GM12878 (cell line): ENCODE data around the gene MSGN1. TPM values are rescaled to one million over a fixed set of nuclear protein-coding genes. Genes with fewer than 3 reads are reported as not detected.

Source experiments
- ATAC-seq: fragments of 200-7000 bp; cut with Tn5 transposase; 3 replicates; pipeline ENCODE4 v1.9.1; 2020; ENCODE audit warnings: mild to moderate bottlenecking, moderate library complexity
- BruUV-seq: library from RNA; stranded (reverse); fragments of 400-500 nt; replicated peaks from 2 replicates; lab custom pipeline; 2021; lab: Mats Ljungman, UMichigan
- CTCF ChIA-PET: fragments of 300-600 bp; sonication (Branson Sonifier 250); formaldehyde crosslinking; extraction: SDS; loops from one replicate; lab custom pipeline; 2021; ENCODE audit warnings: inconsistent platforms; lab: Yijun Ruan, JAX
- POLR2A ChIA-PET: fragments of 350-600 bp; formaldehyde crosslinking; extraction: SDS; loops from one replicate; lab custom pipeline; 2021; ENCODE audit warnings: inconsistent platforms; lab: Charles Lee
- RAD21 ChIA-PET: fragments of 300-600 bp; sonication (Branson Sonifier 250); formaldehyde crosslinking; loops from one replicate; lab custom pipeline; 2023; ENCODE audit warnings: antibody characterized with exemption; ENCODE audit not compliant: unreplicated experiment; lab: Charles Lee
- SMC1A ChIA-PET: fragments of 300-600 bp; sonication (Branson Sonifier 250); formaldehyde crosslinking; loops from one replicate; lab custom pipeline; 2023; ENCODE audit not compliant: unreplicated experiment, uncharacterized antibody; lab: Charles Lee
- DNase-seq: peaks from one replicate; pipeline ENCODE4 v3.0.0-alpha.2; 2011; ENCODE audit warnings: low read depth, low spot score
- FAIRE-seq: peaks from 3 replicates; lab custom pipeline; 2011; peaks lifted over from hg19 to GRCh38; lab: Jason Lieb, UNC
- H2AFZ ChIP-seq: 2 replicates; pipeline ENCODE4 v1.6.0; 2011; ENCODE audit warnings: low read depth, low read length, control low read depth; ENCODE audit not compliant: control insufficient read depth
- H3K27ac ChIP-seq: 2 replicates; pipeline ENCODE4 v1.5.1; 2011; ENCODE audit warnings: control low read depth; ENCODE audit not compliant: control insufficient read depth, insufficient read depth
- H3K27me3 ChIP-seq, 2 experiments: replicated peaks in 1 of 2; 2 replicates each; pipeline versions ENCODE4 v1.6.0 to v1.6.1; 2011; ENCODE audit warnings: low read length in 1 of 2; ENCODE audit not compliant: control insufficient read depth in 2 of 2, insufficient read depth in 2 of 2
- H3K36me3 ChIP-seq, 2 experiments: 2 replicates each; pipeline ENCODE4 v1.5.1; 2011; ENCODE audit warnings: low read length in 1 of 2; ENCODE audit not compliant: control insufficient read depth in 2 of 2, insufficient read depth in 2 of 2
- H3K4me1 ChIP-seq: 2 replicates; pipeline ENCODE4 v1.6.1; 2011; ENCODE audit warnings: mild to moderate bottlenecking, low read length, moderate library complexity, mixed read lengths; ENCODE audit not compliant: control insufficient read depth, insufficient read depth
- H3K4me2 ChIP-seq: 2 replicates; pipeline ENCODE4 v1.6.0; 2011; ENCODE audit warnings: control low read depth; ENCODE audit not compliant: control insufficient read depth, insufficient read depth
- H3K4me3 ChIP-seq: fragments of 200-600 bp; sonication (generic); 2 replicates; pipeline ENCODE4 v1.5.1; 2016
- H3K79me2 ChIP-seq: 2 replicates; pipeline ENCODE4 v1.6.0; 2011; ENCODE audit warnings: low read length; ENCODE audit not compliant: control insufficient read depth, insufficient read depth
- H3K9ac ChIP-seq: 2 replicates; pipeline ENCODE4 v1.8.0; 2011; ENCODE audit warnings: low read length, control low read depth, mixed read lengths; ENCODE audit not compliant: control insufficient read depth, insufficient read depth
- H3K9me3 ChIP-seq: replicated peaks from 3 replicates; pipeline ENCODE4 v1.5.1; 2011; ENCODE audit warnings: mild to moderate bottlenecking, low read length; ENCODE audit not compliant: control insufficient read depth, insufficient read depth
- H4K20me1 ChIP-seq: 2 replicates; pipeline ENCODE4 v1.6.0; 2011; ENCODE audit not compliant: control insufficient read depth, insufficient read depth
- ATF2 ChIP-seq: IDR thresholded peaks from 2 replicates; pipeline ENCODE4 v1.6.1; 2012; ENCODE audit warnings: low read length, inconsistent platforms
- CEBPB ChIP-seq, 2 experiments: fragments of 150-350 bp in 1 of 2; IDR thresholded peaks; 2 replicates each; pipeline ENCODE4 v1.6.1; 2012 to 2014; ENCODE audit warnings: low read depth in 2 of 2, low read length in 2 of 2, borderline replicate concordance in 1 of 2, inconsistent platforms in 1 of 2
- CEBPZ ChIP-seq: fragments of 150-350 bp; IDR thresholded peaks from 2 replicates; pipeline ENCODE4 v1.6.1; 2016; ENCODE audit warnings: low read depth, low read length
- ESRRA ChIP-seq: IDR thresholded peaks from 2 replicates; pipeline ENCODE4 v1.6.1; 2012; ENCODE audit warnings: mild to moderate bottlenecking, low read length, improper control_type of control experiment
- GABPA ChIP-seq: IDR thresholded peaks from 2 replicates; pipeline ENCODE4 v1.6.1; 2014; ENCODE audit warnings: antibody characterized with exemption, low read depth, mild to moderate bottlenecking, inconsistent platforms
- IKZF1 ChIP-seq: fragments of 450-650 bp; conservative IDR thresholded peaks from 2 replicates; pipeline ENCODE4 v1.6.1; 2017; ENCODE audit warnings: antibody characterized with exemption, mild to moderate bottlenecking
- IKZF2 ChIP-seq, 2 experiments: fragments of 450-650 bp; IDR thresholded peaks; 2 replicates each; pipeline ENCODE4 v1.6.1; 2017; ENCODE audit warnings: mild to moderate bottlenecking in 2 of 2, moderate library complexity in 2 of 2
- MXI1 ChIP-seq: fragments of 150-350 bp; IDR thresholded peaks from 2 replicates; pipeline ENCODE4 v1.6.1; 2011; ENCODE audit warnings: low read depth, mild to moderate bottlenecking, inconsistent platforms, low read length, improper control_type of control experiment
- NFYB ChIP-seq: IDR thresholded peaks from 2 replicates; pipeline ENCODE4 v1.6.1; 2011; ENCODE audit warnings: low read depth, mild to moderate bottlenecking, low read length, improper control_type of control experiment, moderate library complexity; ENCODE audit not compliant: insufficient read depth
- NRF1 ChIP-seq: conservative IDR thresholded peaks from 2 replicates; pipeline ENCODE4 v1.6.1; 2011; ENCODE audit warnings: mild to moderate bottlenecking, low read depth, low read length, improper control_type of control experiment
- POLR2AphosphoS2 ChIP-seq: IDR thresholded peaks from 2 replicates; pipeline ENCODE4 v1.6.1; 2011; ENCODE audit warnings: low read depth, mild to moderate bottlenecking, low read length, improper control_type of control experiment, moderate library complexity
- SMAD1 ChIP-seq: fragments of 450-650 bp; IDR thresholded peaks from 2 replicates; pipeline ENCODE4 v1.6.1; 2018; ENCODE audit warnings: mild to moderate bottlenecking, low read depth; ENCODE audit not compliant: partially characterized antibody
- SREBF1 ChIP-seq: IDR thresholded peaks from 2 replicates; pipeline ENCODE4 v1.6.1; 2012; ENCODE audit warnings: mild to moderate bottlenecking, low read length
- WGBS: methylation state at CpG from one replicate; pipeline ENCODE4 v1.1.6; 2016; ENCODE audit warnings: low lambda C conversion rate; ENCODE audit not compliant: insufficient replicate concordance, insufficient coverage; ENCODE audit errors: missing lambda C conversion rate; 5-methylcytosine and 5-hydroxymethylcytosine counted together
- in situ Hi-C: fragments of 300-500 bp; cut with MboI; formaldehyde crosslinking; loops from 9 replicates; pipeline ENCODE4 v1.14.3; 2018; ENCODE audit warnings: mixed read lengths
- intact Hi-C: fragments of 100-400 bp; cut with micrococcal nuclease; formaldehyde crosslinking; loops from one replicate; pipeline ENCODE4 v1.14.2; 2022; ENCODE audit not compliant: unreplicated experiment
- polyA plus RNA-seq, 11 experiments: library from polyadenylated mRNA; depleted of rRNA in 4 of 11; unstranded in 6 of 11; stranded (reverse) in 5 of 11; fragments of >200 nt; fragmentation: Nextera tagmentation in 4 of 11; fragmentation: Illumina TruSeq in 1 of 11; extraction: Ambion mirVana in 4 of 11; extraction: Trizol in 1 of 11; gene quantifications; 1 replicate in 1 of 11; 2 replicates in 10 of 11; pipeline versions ENCODE4 v1.2.1 to v1.2.3, GENCODE V29; 2011 to 2016; ENCODE audit warnings: inconsistent platforms in 2 of 11, missing spikeins in 2 of 11, low read depth in 1 of 11
- total RNA-seq, 4 experiments: library from RNA; depleted of rRNA in 3 of 4; stranded (reverse); fragments of >200 nt in 3 of 4; fragmentation: Illumina TruSeq in 1 of 4; extraction: Trizol in 1 of 4; gene quantifications; 2 replicates each; pipeline versions ENCODE4 v1.2.1 to v1.2.3, GENCODE V29; 2013 to 2021

Gene MSGN1
- total and polyA plus RNA-seq, 10 of the 15 experiments (the other 5 are each of a cell fraction or from before 2014, with no cell fraction given) = 0.27 TPM; not detected in 9

GRCh38 chr2:17846676-17847075, 30.4 kb downstream of the MSGN1 start:
- CTCF ChIA-PET = interaction anchor here (0.9 to 4.0 kb wide), 7 partner anchors 11 to 533 kb away, joined by 3 to 33 read pairs (median 5); no protein-coding TSS in a partner anchor
- DNase-seq = no peak

More at GRCh38 chr2:17846676-17847075, 30.4 kb downstream of the MSGN1 start:
- WGBS = 42% methylated on average over 3 of the region's 3 CpGs
- RAD21 ChIA-PET = interaction anchor here (1.4 kb wide), 1 partner anchor 128 kb away, joined by 5 read pairs; no protein-coding TSS in a partner anchor
- BruUV-seq = no TSS peak
- in situ Hi-C loops = no loop called here
- 0 out of 4 replicates have a peak, but pooled peaks cover 0 to 4% of the 10 kb centered on the region in 2 experiments for H3K27me3 ChIP-seq
- H3K36me3 ChIP-seq = no peaks in the 10 kb centered on the region
- H3K79me2 ChIP-seq = no peaks in the 10 kb centered on the region
- H2AFZ ChIP-seq = no peak overlapping the region
- H3K4me3 ChIP-seq = no peak overlapping the region
- POLR2A ChIA-PET = interaction anchor here (1.1 kb wide), 1 partner anchor 13 kb away, joined by 3 read pairs; no protein-coding TSS in a partner anchor
- H3K27ac ChIP-seq = no peak overlapping the region
- SMC1A ChIA-PET = interaction anchor here (0.6 to 2.2 kb wide), 4 partner anchors 23 to 175 kb away, joined by 3 to 13 read pairs (median 3); no protein-coding TSS in a partner anchor
- TF ChIP-seq IKZF2 (IDR thresholded peaks at IDR 0.05) = no peak
- TF ChIP-seq NFYB = no peak
- TF ChIP-seq GABPA = no peak
- TF ChIP-seq CEBPZ = no peak
- TF ChIP-seq SMAD1 = no peak
- TF ChIP-seq CEBPB (IDR thresholded peaks at IDR 0.05; ENCODE audit: borderline replicate concordance in 1 of 2, low read depth in 2 of 2, low read length in 2 of 2) = no peak
- no peak for TF ChIP-seq ATF2
- no peak for TF ChIP-seq MXI1
- no peak for TF ChIP-seq POLR2AphosphoS2
- no peak for TF ChIP-seq ESRRA
- no peak for TF ChIP-seq SREBF1
- no peak for TF ChIP-seq IKZF1
- no peak for TF ChIP-seq NRF1
- ATAC-seq = no peak
- FAIRE-seq = no peak
- no peaks in the 10 kb centered on the region for H4K20me1 ChIP-seq
- H3K9me3 ChIP-seq = no peaks in the 10 kb centered on the region
- no peak overlapping the region for H3K4me2 ChIP-seq
- no peak overlapping the region for H3K9ac ChIP-seq
- intact Hi-C loops = no loop called here
- H3K4me1 ChIP-seq = no peaks in the 10 kb centered on the region
